K562 (cell line): ENCODE data around the gene RRAGD. TPM values are rescaled to one million over a fixed set of nuclear protein-coding genes. Genes with fewer than 3 reads are reported as not detected.

Experiments used
- ATAC-seq: fragments of 200-7000 bp; cut with Tn5 transposase; 3 replicates; pipeline ENCODE4 v1.9.1; 2020; ENCODE audit warnings: moderate library complexity
- BruUV-seq: library from RNA; stranded (reverse); fragments of 400-500 nt; replicated peaks from 2 replicates; lab custom pipeline; 2021; lab: Mats Ljungman, UMichigan
- CTCF ChIA-PET: fragments of 300-600 bp; formaldehyde crosslinking; extraction: SDS; loops from one replicate; lab custom pipeline; 2021; ENCODE audit warnings: low intra/inter-chr PET ratio; lab: Yijun Ruan, JAX
- POLR2A ChIA-PET: fragments of 300-600, 350-650 bp; sonication (Branson Sonifier 250); formaldehyde crosslinking; extraction: SDS; loops from one replicate; lab custom pipeline; 2021; ENCODE audit warnings: antibody characterized with exemption, inconsistent platforms; lab: Yijun Ruan, JAX
- DNase-seq, 4 experiments: peaks; one replicate each; pipeline versions ENCODE4 v3.0.0 to v3.0.0-alpha.2; 2011 to 2018; ENCODE audit warnings: low spot score in 3 of 4, mixed read lengths in 3 of 4; ENCODE audit errors: extremely low read depth in 1 of 4
- FAIRE-seq: peaks from 2 replicates; lab custom pipeline; 2011; peaks lifted over from hg19 to GRCh38; lab: Jason Lieb, UNC
- H2AFZ ChIP-seq: 2 replicates; pipeline ENCODE4 v1.6.0; 2011; ENCODE audit warnings: low read depth, low read length, control low read depth, inconsistent platforms
- H3K27ac ChIP-seq: fragments of 200-600 bp; 3 replicates; pipeline ENCODE4 v1.8.0; 2011; ENCODE audit warnings: low read depth, mild to moderate bottlenecking, control low read depth, inconsistent platforms, low read length, moderate library complexity, mixed read lengths; ENCODE audit errors: extremely low read depth
- H3K27me3 ChIP-seq, 2 experiments: fragments of 300-600 bp in 1 of 2; 2 replicates in 1 of 2; 3 replicates in 1 of 2; pipeline versions ENCODE4 v1.6.0 to v1.8.0; 2011; ENCODE audit warnings: inconsistent platforms in 2 of 2, low read length in 2 of 2, mild to moderate bottlenecking in 1 of 2, mixed read lengths in 1 of 2, moderate library complexity in 1 of 2; ENCODE audit not compliant: control insufficient read depth in 2 of 2, insufficient read depth in 2 of 2
- H3K36me3 ChIP-seq: fragments of 300-600 bp; 3 replicates; pipeline ENCODE4 v1.8.0; 2011; ENCODE audit warnings: mild to moderate bottlenecking, low read length, inconsistent platforms; ENCODE audit not compliant: control insufficient read depth, insufficient read depth
- H3K4me1 ChIP-seq, 2 experiments: fragments of 200-600 bp in 1 of 2; replicated peaks in 1 of 2; 2 replicates in 1 of 2; 3 replicates in 1 of 2; pipeline versions ENCODE4 v1.5.1 to v1.8.0; 2011; ENCODE audit warnings: inconsistent platforms in 2 of 2, low read length in 2 of 2, mild to moderate bottlenecking in 1 of 2, mixed read lengths in 1 of 2, moderate library complexity in 1 of 2; ENCODE audit not compliant: control insufficient read depth in 2 of 2, insufficient read depth in 2 of 2
- H3K4me2 ChIP-seq: 2 replicates; pipeline ENCODE4 v1.6.1; 2011; ENCODE audit warnings: low read length, control low read depth, inconsistent platforms, mixed read lengths; ENCODE audit not compliant: insufficient read depth
- H3K4me3 ChIP-seq: fragments of 200-600 bp; sonication (generic), shearing (Covaris generic); 2 replicates; pipeline ENCODE4 v1.5.1; 2016; ENCODE audit warnings: control low read depth, inconsistent platforms
- H3K79me2 ChIP-seq: fragments of 200-600 bp; 3 replicates; pipeline ENCODE4 v1.8.0; 2011; ENCODE audit warnings: low read length, inconsistent platforms; ENCODE audit not compliant: control insufficient read depth, insufficient read depth
- H3K9ac ChIP-seq, 2 experiments: 2 replicates each; pipeline versions ENCODE4 v1.6.0 to v1.6.1; 2011; ENCODE audit warnings: low read depth in 2 of 2, low read length in 2 of 2, control low read depth in 1 of 2, inconsistent platforms in 1 of 2, mild to moderate bottlenecking in 1 of 2, mixed read lengths in 1 of 2; ENCODE audit not compliant: insufficient read depth in 1 of 2
- H3K9me1 ChIP-seq: one replicate; pipeline ENCODE4 v1.6.0; 2011; ENCODE audit warnings: inconsistent platforms, mild to moderate bottlenecking, low read length, moderate library complexity; ENCODE audit not compliant: control insufficient read depth, insufficient read depth
- H3K9me3 ChIP-seq: replicated peaks from 2 replicates; pipeline ENCODE4 v1.5.1; 2011; ENCODE audit warnings: low read depth, low read length, inconsistent platforms; ENCODE audit not compliant: control insufficient read depth, insufficient read depth
- H4K20me1 ChIP-seq: replicated peaks from 2 replicates; pipeline ENCODE4 v1.6.1; 2011; ENCODE audit warnings: low read length, inconsistent platforms, mixed read lengths; ENCODE audit not compliant: control insufficient read depth, insufficient read depth
- CHD2 ChIP-seq: IDR thresholded peaks from 2 replicates; pipeline ENCODE4 v1.6.1; 2011; ENCODE audit warnings: low read depth, low read length
- ETS1 ChIP-seq: conservative IDR thresholded peaks from 2 replicates; pipeline ENCODE4 v1.6.1; 2011; ENCODE audit warnings: low read depth, mild to moderate bottlenecking, low read length; ENCODE audit not compliant: control insufficient read depth
- FOXJ2 ChIP-seq: fragments of 200-800 bp; sonication (Bioruptor generic); IDR thresholded peaks from 2 replicates; pipeline ENCODE4 v1.6.1; 2016; ENCODE audit warnings: missing genetic modification characterization, missing compliant biosample characterization
- FOXJ3 ChIP-seq: sonication (generic); formaldehyde crosslinking; IDR thresholded peaks from 2 replicates; pipeline ENCODE4 v1.4.0; 2020; ENCODE audit warnings: mild to moderate bottlenecking, missing genetic modification reagents
- FOXK1 ChIP-seq: sonication (generic); formaldehyde crosslinking; IDR thresholded peaks from 2 replicates; pipeline ENCODE4 v1.8.0; 2022; ENCODE audit warnings: missing genetic modification reagents, mild to moderate bottlenecking, borderline replicate concordance
- FOXK2 ChIP-seq, 2 experiments: fragments of 450-650 bp; IDR thresholded peaks in 1 of 2; conservative IDR thresholded peaks in 1 of 2; 2 replicates each; pipeline ENCODE4 v1.6.1; 2016; ENCODE audit warnings: low read depth in 2 of 2, mild to moderate bottlenecking in 1 of 2
- HDAC8 ChIP-seq: fragments of 450-650 bp; IDR thresholded peaks from 2 replicates; pipeline ENCODE4 v1.6.1; 2016; ENCODE audit warnings: mild to moderate bottlenecking, missing genetic modification characterization, moderate library complexity, missing compliant biosample characterization
- HNRNPH1 ChIP-seq: fragments of 200-400 bp; formaldehyde crosslinking; optimal IDR thresholded peaks from 2 replicates; pipeline ENCODE3; 2017; ENCODE audit warnings: low read depth, mild to moderate bottlenecking, low read length, moderate library complexity
- ID3 ChIP-seq, 2 experiments: fragments of 250-450 bp in 1 of 2; fragments of 450-650 bp in 1 of 2; sonication (Bioruptor Pico) in 1 of 2; IDR thresholded peaks; 2 replicates each; pipeline versions ENCODE4 v1.6.1 to v1.8.0; 2016 to 2021; ENCODE audit warnings: mild to moderate bottlenecking in 2 of 2, moderate library complexity in 2 of 2, missing compliant biosample characterization in 1 of 2, missing genetic modification characterization in 1 of 2
- SMARCA5 ChIP-seq: fragments of 450-650 bp; IDR thresholded peaks from 2 replicates; pipeline ENCODE4 v1.6.1; 2016
- SMARCB1 ChIP-seq: IDR thresholded peaks from 2 replicates; pipeline ENCODE4 v1.6.1; 2011; ENCODE audit warnings: improper control_type of control experiment, low read depth; ENCODE audit not compliant: insufficient read length
- STAG1 ChIP-seq: sonication (generic); formaldehyde crosslinking; IDR thresholded peaks from 2 replicates; pipeline ENCODE4 v1.5.0; 2020; ENCODE audit warnings: missing genetic modification reagents, borderline replicate concordance
- TEAD2 ChIP-seq: fragments of 450-650 bp; IDR thresholded peaks from 2 replicates; pipeline ENCODE4 v1.6.1; 2016; ENCODE audit warnings: missing genetic modification characterization, control low read depth, missing compliant biosample characterization
- YY1 ChIP-seq, 3 experiments: IDR thresholded peaks; 2 replicates each; pipeline ENCODE4 v1.6.1; 2011; ENCODE audit warnings: low read length in 2 of 3, mild to moderate bottlenecking in 2 of 3, moderate library complexity in 2 of 3, borderline replicate concordance in 1 of 3, control low read depth in 1 of 3, low read depth in 1 of 3; ENCODE audit not compliant: insufficient read depth in 3 of 3, insufficient replicate concordance in 2 of 3, control insufficient read depth in 1 of 3, insufficient read length in 1 of 3; ENCODE audit errors: extremely low read depth in 1 of 3
- ZNF146 ChIP-seq: IDR thresholded peaks from one replicate; pipeline ENCODE4 v1.6.1; 2018; ENCODE audit warnings: missing compliant biosample characterization; ENCODE audit not compliant: unreplicated experiment
- in situ Hi-C: fragments of 300-500 bp; cut with MboI; formaldehyde crosslinking; loops from 4 replicates; pipeline ENCODE4 v1.15.0; 2018; ENCODE audit warnings: inconsistent platforms, mixed read lengths
- intact Hi-C: fragments of 100-400 bp; cut with micrococcal nuclease; formaldehyde crosslinking; loops from 2 replicates; pipeline ENCODE4 v1.14.2; 2022
- polyA plus RNA-seq, 8 experiments: library from polyadenylated mRNA; depleted of rRNA in 4 of 8; stranded (reverse) in 5 of 8; unstranded in 3 of 8; fragments of >200 nt; fragmentation: Nextera tagmentation in 2 of 8; fragmentation: Illumina TruSeq in 1 of 8; extraction: Ambion mirVana in 2 of 8; extraction: Trizol in 1 of 8; gene quantifications; 2 replicates each; pipeline versions ENCODE4 v1.2.1 to v1.2.3, GENCODE V29; 2011 to 2014; ENCODE audit warnings: inconsistent platforms in 1 of 8, missing spikeins in 1 of 8
- total RNA-seq, 7 experiments: library from RNA; depleted of rRNA in 6 of 7; stranded (reverse); fragments of >200 nt in 6 of 7; fragmentation: Illumina TruSeq in 2 of 7; extraction: Trizol in 2 of 7; gene quantifications; 2 replicates each; pipeline versions ENCODE4 v1.2.1 to v1.2.3, GENCODE V29; 2011 to 2021; ENCODE audit warnings: low replicate concordance in 1 of 7
- TF ChIP-seq, protein P1 (sequence below), 2 experiments: fragments of 450-650 bp in 1 of 2; sonication (generic) in 1 of 2; formaldehyde crosslinking in 1 of 2; IDR thresholded peaks in 1 of 2; conservative IDR thresholded peaks in 1 of 2; 2 replicates each; pipeline versions ENCODE4 v1.6.1 to v1.8.1; 2016 to 2023; ENCODE audit warnings: mild to moderate bottlenecking in 2 of 2, moderate library complexity in 2 of 2, inconsistent platforms in 1 of 2, missing genetic modification reagents in 1 of 2

The RRAGD gene
- total and polyA plus RNA-seq, 9 of the 15 experiments (the other 6 are each of a cell fraction or from before 2014, with no cell fraction given), result 0.03 to 0.07 (median 0.04) TPM; not detected in 6

DNA sequence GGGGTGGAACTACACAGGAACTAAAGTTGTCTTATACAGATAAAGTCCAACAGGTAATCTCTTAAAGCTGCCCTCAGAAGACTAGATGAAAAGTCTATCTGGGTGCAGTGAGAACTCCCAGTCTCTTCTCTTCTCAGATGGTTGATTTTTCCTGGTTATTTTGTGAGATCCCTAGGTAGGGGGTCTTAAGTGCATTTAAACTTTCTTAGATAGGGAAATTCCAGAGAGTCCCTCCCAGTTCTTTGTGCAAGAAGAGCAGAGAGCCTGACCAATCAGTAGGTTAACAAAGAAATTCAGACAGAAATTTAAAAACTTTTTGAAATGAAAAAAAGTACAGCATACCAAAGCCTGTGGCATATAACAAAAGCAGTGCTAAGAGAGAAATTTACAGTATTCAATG lies 95.0 kb downstream of the RRAGD start:
- H3K4me2 ChIP-seq, result no peak overlapping the region
- no peaks in the 10 kb centered on the region for H3K36me3 ChIP-seq
- FAIRE-seq, result no peak
- H3K4me3 ChIP-seq, result no peak overlapping the region
- no peaks in the 10 kb centered on the region for H3K79me2 ChIP-seq
- peaks cover 8% of the 10 kb centered on the region for H3K9me3 ChIP-seq
- H3K27ac ChIP-seq, result no peak overlapping the region
- in situ Hi-C loops, result no loop called here
- H3K9me1 ChIP-seq, result no peaks in the 10 kb centered on the region
- H3K4me1 ChIP-seq, result peaks cover 0 to 9% of the 10 kb centered on the region in 2 experiments; a peak in 3 of 5 replicates
- H3K27me3 ChIP-seq, result no peaks in the 10 kb centered on the region
- ATAC-seq, result no peak
- POLR2A ChIA-PET, result no interaction called here
- no peak for DNase-seq
- H2AFZ ChIP-seq, result no peak overlapping the region
- CTCF ChIA-PET, result interaction anchor here (0.7 kb wide), 1 partner anchor 242 kb away, joined by 3 read pairs; no protein-coding TSS in a partner anchor
- no peaks in the 10 kb centered on the region for H4K20me1 ChIP-seq
- no peak overlapping the region for H3K9ac ChIP-seq
- BruUV-seq, result no TSS peak
- intact Hi-C loops, result no loop called here
- no peak for TF ChIP-seq FOXK2 (conservative IDR thresholded peaks at IDR 0.05 in 1 of 2, IDR thresholded peaks at IDR 0.05 in 1 of 2; ENCODE audit: low read depth in 2 of 2)
- TF ChIP-seq YY1 (IDR thresholded peaks at IDR 0.05; ENCODE audit: borderline replicate concordance in 1 of 3, control insufficient read depth in 1 of 3, extremely low read depth in 1 of 3, insufficient read depth in 3 of 3, insufficient read length in 1 of 3, insufficient replicate concordance in 2 of 3, low read depth in 1 of 3, low read length in 2 of 3), result no peak
- TF ChIP-seq CHD2, result no peak
- no peak for TF ChIP-seq STAG1
- TF ChIP-seq SMARCB1, result no peak
- no peak for TF ChIP-seq SMARCA5
- no peak for TF ChIP-seq TEAD2 (tag)
- no peak for TF ChIP-seq HDAC8
- no peak for TF ChIP-seq FOXJ2
- no peak for TF ChIP-seq HNRNPH1
- no peak for TF ChIP-seq FOXK1 (CRISPR knock-in tag)
- no peak for TF ChIP-seq FOXJ3 (CRISPR knock-in tag)
- no peak for TF ChIP-seq ETS1
- no peak for TF ChIP-seq ID3 (CRISPR knock-in tag; IDR thresholded peaks at IDR 0.05)
- no peak for TF ChIP-seq ID3 (tag; IDR thresholded peaks at IDR 0.05)
- no peak for TF ChIP-seq ZNF146 (CRISPR knock-in tag)
- TF ChIP-seq, protein P1, sequence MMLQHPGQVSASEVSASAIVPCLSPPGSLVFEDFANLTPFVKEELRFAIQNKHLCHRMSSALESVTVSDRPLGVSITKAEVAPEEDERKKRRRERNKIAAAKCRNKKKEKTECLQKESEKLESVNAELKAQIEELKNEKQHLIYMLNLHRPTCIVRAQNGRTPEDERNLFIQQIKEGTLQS (IDR thresholded peaks at IDR 0.05), result no peak
- TF ChIP-seq, protein P1 (CRISPR knock-in tag; conservative IDR thresholded peaks at IDR 0.05), result no peak
